Thyroid gland (tissue), 4 donors: ENCODE results near the gene NR6A1.

Source experiments
- POLR2A ChIP-seq, 2 donors: fragments of 450-650 bp; IDR thresholded peaks; one replicate each; pipeline ENCODE4 v1.6.1; 2017; ENCODE audit warnings: antibody characterized with exemption in 2 of 2, mild to moderate bottlenecking in 2 of 2, moderate library complexity in 1 of 2
- TF ChIP-seq, protein P1 (sequence below), 6 experiments: fragments of 200-600 bp in 3 of 6; fragments of 450-650 bp in 3 of 6; sonication (generic) in 3 of 6; IDR thresholded peaks; one replicate each; pipeline ENCODE4 v1.5.1; 2016 to 2019; ENCODE audit warnings: antibody characterized with exemption in 6 of 6, mild to moderate bottlenecking in 2 of 6, inconsistent platforms in 1 of 6, moderate library complexity in 1 of 6

- TF ChIP-seq POLR2A (IDR thresholded peaks at IDR 0.05): no peak
- TF ChIP-seq, protein P1, sequence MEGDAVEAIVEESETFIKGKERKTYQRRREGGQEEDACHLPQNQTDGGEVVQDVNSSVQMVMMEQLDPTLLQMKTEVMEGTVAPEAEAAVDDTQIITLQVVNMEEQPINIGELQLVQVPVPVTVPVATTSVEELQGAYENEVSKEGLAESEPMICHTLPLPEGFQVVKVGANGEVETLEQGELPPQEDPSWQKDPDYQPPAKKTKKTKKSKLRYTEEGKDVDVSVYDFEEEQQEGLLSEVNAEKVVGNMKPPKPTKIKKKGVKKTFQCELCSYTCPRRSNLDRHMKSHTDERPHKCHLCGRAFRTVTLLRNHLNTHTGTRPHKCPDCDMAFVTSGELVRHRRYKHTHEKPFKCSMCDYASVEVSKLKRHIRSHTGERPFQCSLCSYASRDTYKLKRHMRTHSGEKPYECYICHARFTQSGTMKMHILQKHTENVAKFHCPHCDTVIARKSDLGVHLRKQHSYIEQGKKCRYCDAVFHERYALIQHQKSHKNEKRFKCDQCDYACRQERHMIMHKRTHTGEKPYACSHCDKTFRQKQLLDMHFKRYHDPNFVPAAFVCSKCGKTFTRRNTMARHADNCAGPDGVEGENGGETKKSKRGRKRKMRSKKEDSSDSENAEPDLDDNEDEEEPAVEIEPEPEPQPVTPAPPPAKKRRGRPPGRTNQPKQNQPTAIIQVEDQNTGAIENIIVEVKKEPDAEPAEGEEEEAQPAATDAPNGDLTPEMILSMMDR (IDR thresholded peaks at IDR 0.05): no peak
Measured at GRCh38 chr9:124688238-124688904, 82.7 kb downstream of the NR6A1 start.
